ENCODE measurements around the gene SNAP25.

The SNAP25 gene

GRCh38 chr20:10332656-10333415, 114.2 kb downstream of the SNAP25 start:
- DNase-seq (ENCODE audit: low spot score) = peak; percentile 64

GRCh38 chr20:10336959-10337729, 118.5 kb downstream of the SNAP25 start:
- DNase-seq (ENCODE audit: low spot score) = no peak

GRCh38 chr20:10338426-10339180, 120.0 kb downstream of the SNAP25 start:
- no peak for DNase-seq (ENCODE audit: low spot score)

- DNase-seq (ENCODE audit: low spot score) = no peak
These were observed 121.0 kb downstream of the SNAP25 start for GRCh38 chr20:10339609-10340008.

- no peak for DNase-seq (ENCODE audit: low spot score)
These were observed 123.5 kb downstream of the SNAP25 start for GRCh38 chr20:10342152-10342551.

- DNase-seq (ENCODE audit: low spot score) = no peak
These were observed 126.3 kb downstream of the SNAP25 start for GRCh38 chr20:10344953-10345352.

GRCh38 chr20:10347086-10347880, 128.7 kb downstream of the SNAP25 start:
- DNase-seq (ENCODE audit: low spot score) = no peak

- no peak for DNase-seq (ENCODE audit: low spot score)
These were observed 130.5 kb downstream of the SNAP25 start for GRCh38 chr20:10349118-10349517.

- DNase-seq (ENCODE audit: low spot score) = no peak
These were observed 131.7 kb downstream of the SNAP25 start for GRCh38 chr20:10350188-10350842.

- DNase-seq (ENCODE audit: low spot score) = no peak
These were observed 134.5 kb downstream of the SNAP25 start for GRCh38 chr20:10352934-10353824.

- DNase-seq (ENCODE audit: low spot score) = no peak
These were observed 138.0 kb downstream of the SNAP25 start for GRCh38 chr20:10356628-10357027.
